GM18517 (cell line): ENCODE results near the gene FAM53B.

Experiments
- ATAC-seq: cut with Tn5 transposase; IDR thresholded peaks from one replicate; pipeline ENCODE4 v1.9.1; 2021; ENCODE audit warnings: mild to moderate bottlenecking, moderate library complexity; ENCODE audit not compliant: unreplicated experiment

The FAM53B gene

GRCh38 chr10:124665091-124665490 is 79.1 kb downstream of the FAM53B start:
- ATAC-seq = no peak

GRCh38 chr10:124663766-124664360 is 80.3 kb downstream of the FAM53B start:
- ATAC-seq = no peak

- ATAC-seq = no peak
These were observed 81.0 kb downstream of the FAM53B start for GRCh38 chr10:124663228-124663627.

- no peak for ATAC-seq
These were observed 82.5 kb downstream of the FAM53B start for GRCh38 chr10:124661660-124662180.

GRCh38 chr10:124660404-124661125 is 83.6 kb downstream of the FAM53B start:
- no peak for ATAC-seq

GRCh38 chr10:124659380-124659779 is 84.8 kb downstream of the FAM53B start:
- no peak for ATAC-seq

- no peak for ATAC-seq
These were observed 85.5 kb downstream of the FAM53B start for GRCh38 chr10:124658591-124659242.

GRCh38 chr10:124657806-124658205 is 86.4 kb downstream of the FAM53B start:
- no peak for ATAC-seq

- no peak for ATAC-seq
These were observed 87.6 kb downstream of the FAM53B start for GRCh38 chr10:124656541-124656940.

GRCh38 chr10:124656113-124656490 is 88.1 kb downstream of the FAM53B start:
- ATAC-seq = no peak

- no peak for ATAC-seq
These were observed 88.7 kb downstream of the FAM53B start for GRCh38 chr10:124655191-124656112.

GRCh38 chr10:124654686-124655085 is 89.5 kb downstream of the FAM53B start:
- ATAC-seq = no peak

GRCh38 chr10:124653811-124654651 is 90.1 kb downstream of the FAM53B start:
- no peak for ATAC-seq

- no peak for ATAC-seq
These were observed 90.9 kb downstream of the FAM53B start for GRCh38 chr10:124653311-124653710.

- no peak for ATAC-seq
These were observed 91.5 kb downstream of the FAM53B start for GRCh38 chr10:124652701-124653100.

- ATAC-seq = no peak
These were observed 92.0 kb downstream of the FAM53B start for GRCh38 chr10:124652200-124652599.

GRCh38 chr10:124651402-124651891 is 92.7 kb downstream of the FAM53B start:
- ATAC-seq = no peak

GRCh38 chr10:124650820-124651401 is 93.3 kb downstream of the FAM53B start:
- ATAC-seq = no peak

GRCh38 chr10:124650263-124650662 is 93.9 kb downstream of the FAM53B start:
- ATAC-seq = no peak
